GM20431 (cell line): ENCODE data around the gene TNFRSF11A.

ENCODE experiments used
- in situ Hi-C: fragments of 300-500 bp; cut with MseI, MboI; formaldehyde crosslinking; loops from one replicate; pipeline ENCODE4 v1.15.0; 2020; ENCODE audit warnings: low sequenced_read_pairs; ENCODE audit not compliant: unreplicated experiment

TNFRSF11A gene

DNA sequence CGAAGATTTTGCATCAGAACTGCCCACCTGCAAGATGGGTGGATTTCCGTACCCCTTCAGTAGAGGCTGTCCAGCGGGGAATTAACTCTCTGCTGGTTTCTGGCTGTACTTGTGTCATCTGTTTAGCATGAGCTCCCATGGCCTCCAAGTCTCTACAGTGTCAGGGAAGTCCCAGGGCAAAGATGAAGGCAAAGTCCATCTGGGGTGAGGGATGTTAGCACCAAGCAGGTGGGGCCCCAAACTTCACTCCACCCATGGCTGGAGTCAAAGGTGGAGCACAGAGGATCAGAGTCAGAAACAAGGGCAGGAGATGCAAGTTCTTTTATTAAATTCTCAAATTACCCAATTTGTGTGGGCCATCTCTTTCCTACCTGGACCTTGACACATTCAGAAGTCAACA, 78.0 kb downstream of the TNFRSF11A start:
- in situ Hi-C loops: no loop called here

DNA sequence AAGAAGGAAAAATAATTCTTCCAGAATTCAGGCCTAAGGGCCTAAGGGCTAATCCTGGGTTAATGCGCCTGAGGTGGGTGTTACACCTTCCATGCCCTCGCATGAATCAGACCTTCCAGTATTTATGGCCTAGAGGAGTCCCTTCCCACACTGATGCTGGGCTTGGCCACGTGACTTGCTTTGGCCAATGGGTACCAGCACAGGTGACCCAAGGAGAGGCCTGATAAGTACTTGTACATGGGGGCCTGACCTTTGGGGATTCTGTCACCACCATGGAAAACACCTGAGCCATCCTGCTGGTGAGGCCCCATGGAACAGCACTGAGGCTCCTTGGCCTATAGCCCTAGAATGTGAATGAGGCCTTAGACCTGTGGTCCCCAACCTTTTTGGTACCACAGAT, 79.8 kb downstream of the TNFRSF11A start:
- in situ Hi-C loops: no loop called here

DNA sequence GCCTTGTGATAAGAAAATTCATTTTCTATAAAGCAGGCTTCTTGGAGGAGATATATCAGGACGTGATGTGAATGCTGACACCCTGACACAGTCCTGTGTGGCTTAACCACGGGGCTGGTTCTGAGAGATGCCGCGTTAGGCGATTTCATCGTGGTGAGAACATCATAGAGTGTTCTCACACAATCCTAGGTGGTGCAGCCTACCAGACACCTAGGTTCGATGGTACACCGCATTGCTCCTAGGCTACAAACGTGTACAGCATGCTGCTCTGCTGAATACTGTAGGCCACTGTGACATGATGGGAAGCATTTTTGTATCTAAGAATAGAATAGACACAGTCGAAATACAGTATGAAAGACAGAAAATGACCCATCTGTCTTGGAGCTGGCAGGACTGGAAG, 82.5 kb downstream of the TNFRSF11A start:
- in situ Hi-C loops: no loop called here

DNA sequence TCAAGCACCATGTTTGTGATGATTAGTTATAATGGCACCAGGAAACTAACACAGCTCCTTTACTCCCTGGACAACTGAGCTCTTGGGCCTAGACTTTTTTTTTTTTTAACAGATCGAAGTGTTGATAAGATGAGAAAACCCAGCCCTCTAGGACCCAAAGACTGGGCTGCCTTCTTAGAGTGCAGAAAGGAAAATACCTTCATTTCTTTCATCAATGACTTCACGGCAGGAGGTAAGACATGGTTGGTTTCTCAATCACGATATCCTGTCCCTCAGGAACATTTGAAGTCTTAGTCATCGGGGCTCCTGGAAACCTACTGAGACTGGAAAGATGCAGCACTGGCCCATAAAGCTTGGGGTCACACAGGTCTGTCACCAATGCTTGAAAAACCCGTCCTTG, 84.7 kb downstream of the TNFRSF11A start:
- in situ Hi-C loops: no loop called here

DNA sequence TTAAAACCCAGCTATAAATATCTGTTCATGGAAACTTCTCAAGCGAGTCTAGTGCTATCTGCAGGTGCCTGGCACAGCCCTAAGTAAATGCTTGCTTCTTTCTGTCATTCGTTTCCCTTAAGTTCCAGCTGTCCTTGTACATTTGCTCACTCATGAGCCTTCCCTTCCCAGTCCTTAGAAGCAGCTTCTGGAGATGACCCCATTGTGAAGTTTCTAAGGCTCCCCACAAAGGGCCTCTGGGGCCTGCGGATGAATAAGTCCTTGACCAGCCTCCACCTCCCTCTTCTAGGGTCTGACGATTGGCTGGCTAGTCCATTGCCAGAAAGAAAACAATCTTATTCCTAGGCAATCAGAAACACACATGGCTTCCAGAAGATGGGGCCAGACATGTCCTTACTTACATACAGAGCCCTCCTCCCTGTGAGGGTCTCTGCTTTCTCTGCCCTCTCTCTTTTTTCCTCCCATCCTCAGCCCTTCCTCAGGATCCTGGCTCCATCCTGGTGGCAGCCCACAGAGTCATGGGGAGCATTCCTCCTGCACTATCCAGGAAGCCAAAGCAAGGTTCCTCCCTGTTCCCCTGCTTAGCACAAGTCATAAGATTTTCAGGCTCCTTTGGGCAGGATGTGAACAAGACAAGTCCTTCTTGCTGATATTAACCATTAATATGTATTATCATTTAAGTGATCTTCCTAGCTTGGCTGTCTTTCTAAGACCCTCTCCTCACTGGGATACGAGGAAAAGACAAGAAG, 87.3 kb downstream of the TNFRSF11A start:
- in situ Hi-C loops: no loop called here

DNA sequence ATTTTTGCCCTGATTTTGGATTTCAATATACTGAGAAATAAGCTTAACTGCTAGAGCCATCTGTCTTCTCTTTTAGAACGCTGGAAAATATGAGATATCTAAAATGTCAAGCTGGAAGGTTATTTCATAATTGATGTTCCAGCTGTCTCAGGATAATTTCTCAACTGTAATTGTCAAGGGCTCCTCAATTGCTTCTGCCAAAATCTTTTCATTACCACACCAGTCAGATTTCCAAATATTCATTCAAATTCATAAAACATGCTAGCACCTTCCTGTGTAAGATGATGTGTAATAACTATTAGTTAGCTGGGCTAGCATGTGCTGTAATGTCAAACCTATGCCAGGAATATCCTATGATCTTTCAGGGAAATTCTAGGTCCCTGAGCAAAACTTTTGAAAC, 88.1 kb downstream of the TNFRSF11A start:
- in situ Hi-C loops: no loop called here

DNA sequence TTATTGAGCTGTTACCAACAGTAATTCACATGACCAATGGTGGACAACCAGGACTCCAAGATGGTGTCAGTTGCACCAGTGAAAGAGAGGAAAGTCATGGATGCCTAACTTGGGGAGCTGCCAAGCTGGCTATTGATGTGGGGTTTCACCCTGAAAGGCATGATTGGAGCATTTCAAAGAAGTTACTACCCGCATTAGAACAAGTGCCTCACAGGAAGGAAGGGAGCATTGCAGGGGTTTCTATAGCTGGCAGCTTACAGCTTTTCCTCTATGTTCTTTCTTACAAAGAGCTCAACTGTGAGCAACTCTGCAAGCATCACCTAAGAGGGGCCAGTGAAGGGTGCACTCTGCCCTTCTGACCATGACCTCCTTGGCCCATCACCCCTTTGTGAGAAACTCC, 93.1 kb downstream of the TNFRSF11A start:
- in situ Hi-C loops: no loop called here

DNA sequence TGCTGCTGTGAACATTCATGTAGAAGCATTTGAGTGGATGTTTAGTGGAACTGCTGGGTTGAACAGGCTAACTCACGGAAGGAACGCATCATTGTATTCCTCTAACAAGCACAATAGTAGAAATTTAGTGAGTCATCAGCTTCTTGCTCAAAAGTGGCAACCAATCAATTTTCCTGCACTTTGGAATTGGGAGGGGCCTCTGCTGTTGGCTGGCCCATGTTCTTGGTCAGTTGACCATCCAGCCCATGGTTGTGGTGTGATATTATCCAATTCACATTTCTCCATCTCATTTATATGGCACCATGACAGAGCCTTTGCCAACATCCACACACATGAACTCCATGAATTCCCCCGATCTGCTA, 95.0 kb downstream of the TNFRSF11A start:
- in situ Hi-C loops: no loop called here

DNA sequence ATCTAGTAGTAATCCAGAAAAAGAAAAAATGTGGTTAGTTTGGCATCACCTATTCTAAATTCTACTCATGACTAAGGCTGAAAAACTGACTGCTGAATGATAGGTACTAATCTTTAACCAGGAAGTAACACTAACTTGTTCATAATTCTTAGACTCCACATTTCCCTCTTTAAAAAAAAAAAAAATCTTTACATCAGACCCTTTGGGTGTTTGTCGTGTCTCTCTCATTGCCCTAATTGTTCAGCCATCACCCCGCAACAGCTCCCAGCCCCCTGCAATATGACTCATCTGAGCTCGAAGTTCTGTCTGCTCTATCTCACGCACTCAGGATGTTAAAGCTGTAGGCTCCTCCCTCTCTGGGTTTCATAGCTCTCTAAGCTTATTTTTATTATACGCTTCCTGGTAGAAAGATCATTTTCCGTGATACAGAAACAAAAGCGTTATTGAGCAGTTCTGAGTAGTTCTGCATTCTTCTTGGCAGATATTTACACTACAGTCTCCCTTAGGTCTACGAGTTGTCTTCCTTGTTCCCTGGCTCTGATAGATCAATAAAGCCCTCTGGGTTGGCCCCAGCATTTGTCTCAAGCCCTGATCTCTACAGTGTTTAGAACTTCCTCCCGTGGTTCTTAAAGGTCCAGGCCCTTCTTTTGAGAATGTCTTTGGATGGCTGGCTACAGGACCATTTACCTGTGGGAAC, 95.6 kb downstream of the TNFRSF11A start:
- in situ Hi-C loops: no loop called here

DNA sequence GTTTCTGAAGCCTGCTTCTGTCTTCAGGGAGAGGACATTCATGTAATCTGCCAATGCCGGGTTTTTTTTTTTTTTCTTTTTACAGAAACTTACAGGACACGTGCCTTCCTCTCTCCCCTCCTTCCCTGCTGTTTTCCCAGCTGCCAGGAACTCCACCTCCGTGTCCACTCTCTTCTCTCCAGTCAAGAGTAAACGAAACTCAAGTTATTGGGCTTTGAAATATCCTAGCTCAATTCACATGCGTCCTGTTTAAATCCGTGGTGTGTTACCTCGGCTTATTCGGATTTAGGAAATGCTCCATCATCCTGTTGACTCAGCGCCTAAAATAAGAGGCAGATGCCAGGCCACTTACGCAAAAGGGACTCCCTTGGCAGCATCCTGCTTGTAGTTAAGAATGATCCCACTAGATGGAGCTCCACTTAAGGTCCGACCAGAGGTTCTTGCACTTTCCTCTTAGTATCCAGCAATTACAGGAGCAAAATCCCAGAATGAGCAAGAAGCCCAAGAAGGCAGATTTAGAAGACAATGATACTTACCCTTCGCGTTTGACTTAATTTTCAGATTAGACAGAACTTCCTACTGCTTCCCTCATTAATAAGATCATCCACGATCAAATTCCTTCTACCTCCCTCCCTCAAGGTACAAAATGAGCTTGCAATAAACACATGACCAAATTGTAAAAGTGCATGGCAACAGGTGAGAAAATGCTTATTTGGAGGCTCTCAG, 100.5 kb downstream of the TNFRSF11A start:
- in situ Hi-C loops: loop anchor here (25.0 kb wide), 1 partner anchor 562 kb away; no protein-coding TSS in a partner anchor

DNA sequence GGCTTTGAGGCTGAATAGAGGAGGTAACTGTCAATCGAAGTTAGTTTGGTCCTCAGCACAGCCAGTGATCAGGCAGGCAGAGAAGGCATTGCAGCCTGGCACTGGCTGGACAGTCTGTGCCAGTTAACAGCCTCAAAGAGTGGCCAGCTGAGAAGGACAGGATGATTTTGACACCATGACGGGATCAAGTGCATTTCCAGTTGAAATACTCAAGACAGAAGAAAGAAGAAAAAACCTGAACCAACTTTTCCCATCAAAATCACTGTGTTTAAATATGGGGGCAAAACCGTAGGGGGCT, 101.0 kb downstream of the TNFRSF11A start:
- in situ Hi-C loops: loop anchor here (25.0 kb wide), 1 partner anchor 561 kb away; no protein-coding TSS in a partner anchor

DNA sequence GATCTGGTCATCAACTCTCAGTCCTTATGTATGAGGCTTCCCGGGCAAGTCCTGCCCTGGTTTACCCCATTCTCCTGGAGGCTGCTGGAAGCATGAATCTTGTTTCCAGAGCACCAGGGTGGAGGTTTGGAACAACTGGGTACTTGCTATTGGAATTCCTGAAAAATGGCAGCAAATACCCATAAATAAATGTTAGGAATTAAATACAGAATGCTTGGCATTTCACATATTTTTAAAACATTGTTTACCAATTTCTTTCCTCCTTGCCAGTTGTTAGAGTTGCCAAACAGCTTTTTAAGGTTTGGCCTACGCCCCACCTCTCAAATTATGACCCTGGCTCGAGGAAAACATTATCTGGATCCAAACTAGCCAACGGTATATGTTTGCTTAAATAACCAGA, 107.1 kb downstream of the TNFRSF11A start:
- in situ Hi-C loops: loop anchor here (25.0 kb wide), 1 partner anchor 555 kb away; no protein-coding TSS in a partner anchor

DNA sequence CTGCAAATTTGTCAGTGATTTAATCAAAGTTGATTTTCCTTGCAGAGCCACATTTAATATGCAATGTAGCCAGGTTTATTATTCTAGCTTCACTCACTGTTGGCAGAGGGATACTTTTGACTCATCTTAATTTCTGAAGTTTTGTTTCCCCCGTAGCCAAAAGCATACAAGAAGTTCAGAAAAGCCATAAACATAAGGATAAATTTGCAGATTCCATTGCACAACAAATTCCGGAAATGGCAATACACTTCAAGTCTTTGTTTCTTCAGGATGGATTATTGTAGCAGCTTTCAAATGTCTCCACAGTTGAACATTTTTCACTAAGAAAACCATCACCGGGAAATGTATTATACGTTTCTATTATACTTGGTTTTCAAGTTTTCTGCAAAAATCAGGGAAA, 109.7 kb downstream of the TNFRSF11A start:
- in situ Hi-C loops: loop anchor here (25.0 kb wide), 1 partner anchor 553 kb away; no protein-coding TSS in a partner anchor

DNA sequence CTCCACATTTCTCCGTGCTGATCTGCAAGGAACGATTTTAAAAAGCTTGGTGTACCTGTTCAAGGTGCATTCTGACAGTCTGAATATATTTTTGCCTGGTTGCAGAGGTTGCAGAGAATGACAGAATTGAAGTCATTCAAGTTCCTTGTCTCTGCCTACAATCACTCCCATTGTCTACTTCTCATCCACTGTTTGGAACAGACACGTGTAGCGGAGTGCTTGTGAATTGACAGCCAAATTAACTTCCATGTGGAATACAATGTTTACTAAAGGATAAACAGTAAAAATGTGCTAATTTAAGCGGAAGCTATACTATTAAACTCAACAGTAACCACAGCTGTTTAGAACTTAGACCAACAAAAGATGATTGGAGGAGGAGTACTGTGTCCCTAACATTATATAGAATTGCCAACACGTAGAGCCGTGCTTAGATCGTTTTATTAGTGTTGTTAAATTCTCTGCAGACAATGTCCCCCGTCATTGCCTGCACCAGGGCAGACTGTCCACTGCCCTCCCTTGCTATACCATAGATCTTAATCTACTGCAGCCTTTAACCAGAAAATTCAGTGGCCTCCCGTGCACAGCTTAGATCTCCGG, 110.4 kb downstream of the TNFRSF11A start:
- in situ Hi-C loops: loop anchor here (25.0 kb wide), 1 partner anchor 552 kb away; no protein-coding TSS in a partner anchor

DNA sequence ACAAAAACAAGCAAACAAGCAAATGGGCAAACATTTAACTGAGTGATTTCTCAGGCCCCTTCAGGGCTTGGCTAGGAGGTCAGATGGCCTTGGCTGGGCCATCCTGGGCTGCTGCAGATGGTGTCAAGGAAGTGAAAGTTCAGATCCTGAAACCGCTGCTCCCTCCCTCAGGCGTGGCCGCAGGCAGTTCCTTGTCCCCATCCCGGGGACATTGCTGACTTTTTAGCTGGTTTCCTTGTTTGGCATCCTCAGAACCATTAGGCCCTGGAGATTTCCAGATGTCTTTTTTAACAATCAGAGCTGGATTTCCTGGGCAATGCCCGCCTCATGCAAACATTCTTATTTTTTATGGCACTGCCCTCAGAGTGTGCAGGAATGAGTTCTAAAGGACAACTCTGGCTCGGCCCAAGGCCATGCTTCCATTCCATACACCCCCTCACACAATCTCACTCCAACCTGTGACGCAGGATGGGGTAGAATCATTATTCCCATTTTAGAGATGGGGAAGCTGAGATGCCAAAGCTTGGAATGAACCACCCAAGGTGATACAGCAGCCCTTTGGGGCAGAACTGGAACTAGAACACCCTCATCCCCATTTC, 111.6 kb downstream of the TNFRSF11A start:
- in situ Hi-C loops: loop anchor here (25.0 kb wide), 1 partner anchor 551 kb away; no protein-coding TSS in a partner anchor

DNA sequence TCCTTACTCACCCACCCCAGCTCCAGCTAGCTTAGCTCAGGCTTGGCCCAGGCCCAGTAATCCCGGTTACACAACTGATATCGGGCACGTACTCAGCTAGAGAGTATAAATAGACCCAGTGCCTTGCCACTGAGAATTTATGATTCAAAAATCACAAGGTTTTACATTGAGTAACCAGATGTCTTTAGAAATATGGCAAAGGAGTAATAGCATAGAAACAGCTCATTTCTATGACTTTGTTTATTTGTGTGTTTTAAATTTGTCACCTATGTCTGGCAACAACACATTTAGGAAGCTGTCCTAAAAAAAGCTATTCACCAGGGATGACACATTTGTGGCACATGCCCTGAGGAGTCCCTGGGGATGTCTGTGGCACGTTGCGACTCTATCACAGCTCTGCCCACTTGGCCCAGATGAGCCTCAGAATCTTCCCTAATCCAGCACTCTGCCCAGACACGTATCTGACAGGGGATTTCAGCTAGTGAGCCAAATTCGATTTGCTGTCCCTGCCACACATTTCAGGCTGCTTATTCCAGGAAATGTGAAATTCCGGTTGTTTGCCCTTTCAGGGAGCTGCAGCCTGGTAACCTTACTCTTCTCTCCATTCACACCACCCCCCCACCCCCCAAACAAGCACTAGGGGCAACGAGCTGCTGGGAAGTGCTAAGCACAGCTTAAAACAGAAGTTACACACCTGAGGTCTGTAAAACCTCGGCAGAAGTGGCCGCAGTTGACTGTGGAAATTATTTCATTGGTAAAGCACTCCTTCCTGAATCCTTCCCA, 112.3 kb downstream of the TNFRSF11A start:
- in situ Hi-C loops: loop anchor here (25.0 kb wide), 1 partner anchor 550 kb away; no protein-coding TSS in a partner anchor

DNA sequence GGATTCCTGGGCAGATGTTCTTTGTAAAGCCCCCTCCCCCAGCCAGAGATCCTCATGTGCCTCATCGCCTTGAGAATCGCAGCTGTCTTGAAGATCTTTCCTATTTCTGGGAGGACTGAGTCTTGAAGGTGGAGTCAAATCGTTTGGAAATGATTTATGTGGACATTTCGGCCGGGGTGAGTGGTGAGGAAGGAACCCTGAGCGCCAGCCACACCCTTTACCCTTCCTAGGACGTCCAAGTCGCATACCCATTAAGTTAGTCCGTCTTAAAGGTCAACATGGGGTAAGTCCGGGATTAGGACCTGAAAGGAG, 112.9 kb downstream of the TNFRSF11A start:
- in situ Hi-C loops: loop anchor here (25.0 kb wide), 1 partner anchor 549 kb away; no protein-coding TSS in a partner anchor

DNA sequence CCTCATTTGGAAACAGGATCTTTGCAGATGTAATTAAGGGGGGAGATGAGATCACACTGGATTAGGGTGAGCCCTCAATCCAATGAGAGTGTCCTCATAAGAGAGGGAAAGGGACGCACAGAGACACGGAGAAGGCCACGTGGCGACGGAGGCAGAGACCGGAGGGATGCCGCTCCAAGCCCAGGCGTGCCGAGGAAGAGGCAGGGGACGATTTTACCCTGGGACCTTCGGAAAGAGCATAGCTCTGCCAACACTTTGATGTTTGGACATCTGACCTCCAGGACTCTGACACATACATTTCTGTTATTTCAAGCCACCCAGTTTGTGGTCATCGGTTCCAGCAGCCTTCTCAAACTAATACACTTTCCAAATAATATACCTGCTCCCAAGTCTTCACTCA, 113.3 kb downstream of the TNFRSF11A start:
- in situ Hi-C loops: loop anchor here (25.0 kb wide), 1 partner anchor 549 kb away; no protein-coding TSS in a partner anchor

DNA sequence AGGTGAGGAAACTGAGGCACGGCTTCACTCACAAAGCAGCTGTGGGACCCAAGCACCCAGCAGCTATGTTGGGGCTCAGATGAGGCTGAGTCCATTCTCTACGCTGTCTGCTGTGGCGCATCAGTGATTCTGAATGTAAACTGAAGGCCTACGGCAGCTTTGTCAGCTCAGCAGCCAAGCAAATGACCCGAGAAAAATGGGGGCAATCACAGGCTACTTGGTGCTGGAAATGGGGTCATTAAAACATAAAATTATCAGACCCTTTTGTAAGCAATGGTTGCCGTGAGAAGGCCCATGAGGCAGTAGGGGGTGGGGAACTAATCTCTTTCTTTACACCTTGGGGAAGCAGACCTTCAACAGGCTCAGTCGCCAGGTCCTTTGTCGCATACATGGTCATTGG, 113.8 kb downstream of the TNFRSF11A start:
- in situ Hi-C loops: loop anchor here (25.0 kb wide), 1 partner anchor 548 kb away; no protein-coding TSS in a partner anchor
